WERI-Rb-1 (cell line): Measurements from ENCODE around the gene CLSTN3.
A peak's percentile ranks its signal among the peaks of the same experiment; 100 is the strongest.

ENCODE experiments used
- DNase-seq: peaks from one replicate; pipeline ENCODE4 v3.0.0-alpha.2; 2020
- H3K27ac ChIP-seq: fragments of 250-450 bp; sonication (Bioruptor Pico); 2 replicates; pipeline ENCODE4 v1.5.1; 2020; ENCODE audit warnings: mild to moderate bottlenecking, moderate library complexity
- H3K27me3 ChIP-seq: fragments of 250-450 bp; sonication (Bioruptor Pico); 2 replicates; pipeline ENCODE4 v1.5.1; 2021; ENCODE audit warnings: mild to moderate bottlenecking, low read depth, moderate library complexity; ENCODE audit not compliant: insufficient read depth, severe bottlenecking
- H3K36me3 ChIP-seq: fragments of 250-450 bp; sonication (Bioruptor Pico); 2 replicates; pipeline ENCODE4 v1.5.1; 2020; ENCODE audit warnings: mild to moderate bottlenecking, moderate library complexity
- H3K4me3 ChIP-seq: 2 replicates; pipeline ENCODE4 v1.5.1; 2011; ENCODE audit warnings: low read depth, mild to moderate bottlenecking, control low read depth, low read length
- H3K9me3 ChIP-seq: fragments of 250-450 bp; sonication (Bioruptor Pico); 2 replicates; pipeline ENCODE4 v1.5.1; 2021; ENCODE audit warnings: mild to moderate bottlenecking, moderate library complexity; ENCODE audit not compliant: severe bottlenecking
- TF ChIP-seq, protein P1 (sequence below): IDR thresholded peaks from 2 replicates; pipeline ENCODE4 v1.5.1; 2011; ENCODE audit warnings: low read depth, mild to moderate bottlenecking, control low read depth, inconsistent platforms, low read length

CLSTN3 gene

DNA sequence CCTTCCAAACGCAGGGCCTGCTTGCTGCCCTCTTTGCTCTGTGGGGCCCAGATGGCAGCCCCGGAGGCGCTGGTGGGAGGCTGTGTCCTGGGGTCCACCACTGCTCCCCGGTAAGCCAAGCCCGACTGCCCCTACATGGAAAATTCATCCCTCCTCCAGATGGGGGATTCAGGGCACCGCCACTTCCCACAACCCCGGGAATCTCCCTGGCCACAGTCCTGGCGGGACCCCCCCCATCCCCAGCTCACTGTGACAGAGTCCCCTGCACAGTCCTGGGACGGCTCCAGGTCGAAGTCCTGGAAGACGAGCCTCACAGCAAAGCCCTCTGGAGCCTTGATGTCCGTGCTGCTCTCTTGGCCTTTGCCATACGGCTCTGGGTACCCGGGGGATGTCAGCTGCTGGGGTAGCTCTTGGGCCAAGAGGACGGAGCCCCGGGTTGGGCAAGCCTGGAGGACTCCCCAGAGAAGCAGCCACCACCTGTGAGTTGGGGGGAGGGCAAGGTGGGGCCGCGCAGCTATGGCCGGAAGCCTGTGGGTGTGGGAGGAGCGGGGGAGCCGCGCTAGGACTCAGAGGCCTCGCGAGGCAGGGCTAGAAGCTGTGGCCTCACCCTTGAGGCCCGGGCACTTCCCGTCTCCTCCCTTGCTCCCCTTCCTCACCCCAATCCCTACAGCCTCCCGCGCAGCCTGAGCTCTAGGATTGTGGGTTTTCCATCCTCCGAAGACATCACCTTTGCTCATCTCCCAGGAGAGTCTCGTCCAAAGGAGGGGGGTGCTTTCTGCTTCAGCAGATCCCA is 22.0 kb upstream of the CLSTN3 start:
- H3K27me3 ChIP-seq, result no peaks in the 10 kb centered on the region
- peaks cover 6% of the 10 kb centered on the region for H3K9me3 ChIP-seq
- H3K27ac ChIP-seq, result peak overlapping the region; percentile 82
- peak; percentile 71 for DNase-seq
- TF ChIP-seq, protein P1, sequence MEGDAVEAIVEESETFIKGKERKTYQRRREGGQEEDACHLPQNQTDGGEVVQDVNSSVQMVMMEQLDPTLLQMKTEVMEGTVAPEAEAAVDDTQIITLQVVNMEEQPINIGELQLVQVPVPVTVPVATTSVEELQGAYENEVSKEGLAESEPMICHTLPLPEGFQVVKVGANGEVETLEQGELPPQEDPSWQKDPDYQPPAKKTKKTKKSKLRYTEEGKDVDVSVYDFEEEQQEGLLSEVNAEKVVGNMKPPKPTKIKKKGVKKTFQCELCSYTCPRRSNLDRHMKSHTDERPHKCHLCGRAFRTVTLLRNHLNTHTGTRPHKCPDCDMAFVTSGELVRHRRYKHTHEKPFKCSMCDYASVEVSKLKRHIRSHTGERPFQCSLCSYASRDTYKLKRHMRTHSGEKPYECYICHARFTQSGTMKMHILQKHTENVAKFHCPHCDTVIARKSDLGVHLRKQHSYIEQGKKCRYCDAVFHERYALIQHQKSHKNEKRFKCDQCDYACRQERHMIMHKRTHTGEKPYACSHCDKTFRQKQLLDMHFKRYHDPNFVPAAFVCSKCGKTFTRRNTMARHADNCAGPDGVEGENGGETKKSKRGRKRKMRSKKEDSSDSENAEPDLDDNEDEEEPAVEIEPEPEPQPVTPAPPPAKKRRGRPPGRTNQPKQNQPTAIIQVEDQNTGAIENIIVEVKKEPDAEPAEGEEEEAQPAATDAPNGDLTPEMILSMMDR, result no peak
- peak overlapping the region; percentile 45 for H3K4me3 ChIP-seq
- H3K36me3 ChIP-seq, result 0 out of 2 replicates have a peak, but pooled peaks cover 6% of the 10 kb centered on the region

DNA sequence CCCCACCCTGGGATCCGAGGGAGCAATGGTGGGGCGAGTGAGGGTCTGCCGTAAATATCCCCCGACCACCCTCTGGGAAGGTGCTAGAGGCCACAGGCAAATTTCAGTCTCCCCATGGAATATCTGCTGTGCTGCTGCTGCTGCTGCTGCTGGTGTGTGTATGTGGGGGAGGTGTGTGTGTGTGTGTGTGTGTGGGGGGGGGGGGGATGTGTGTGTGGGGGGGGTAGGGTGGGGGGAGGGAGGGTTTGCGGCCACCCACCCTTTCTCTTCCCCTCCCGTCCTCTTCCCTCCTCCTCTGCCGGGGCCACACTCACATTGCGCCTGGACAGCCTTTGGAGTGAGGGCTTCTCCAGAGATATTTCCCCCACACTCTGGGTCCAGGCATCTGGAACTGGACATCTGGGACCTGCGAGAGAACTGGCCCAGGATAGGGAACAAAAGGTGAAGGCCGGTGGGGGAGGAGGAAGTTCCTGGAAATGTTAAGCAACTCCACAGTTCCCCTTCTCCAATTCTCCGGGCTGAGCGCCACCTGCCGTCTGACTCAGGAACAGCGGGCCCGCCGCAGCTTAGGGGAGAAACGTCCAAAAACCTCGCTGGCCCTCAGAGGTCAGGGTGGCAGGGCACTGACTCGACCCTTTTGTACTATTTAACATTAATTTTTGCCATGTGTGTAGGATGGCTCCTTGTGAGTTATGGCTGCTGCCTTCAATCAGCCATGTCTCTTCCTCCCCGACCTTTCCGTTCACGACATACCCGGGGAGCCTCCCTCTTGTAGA is 21.2 kb upstream of the CLSTN3 start, which contains the start of gene C1RL:
TSS of gene C1RL (minus strand) at position 419 of the 776 bp plus-strand sequence. CDS start at position 385, 34 bp downstream.
- peak within 1 kb of the TSS; percentile 82 for H3K27ac ChIP-seq
- H3K36me3 ChIP-seq, result 0 out of 2 replicates have a peak, but pooled peaks cover 6% of the 10 kb centered on the region
- TF ChIP-seq, protein P1, result peak; percentile 87
- peak; percentile 85 for DNase-seq
- peaks cover 6% of the 10 kb centered on the region for H3K9me3 ChIP-seq
- H3K27me3 ChIP-seq, result no peaks in the 10 kb centered on the region
- H3K4me3 ChIP-seq, result peak within 1 kb of the TSS; percentile 45

DNA sequence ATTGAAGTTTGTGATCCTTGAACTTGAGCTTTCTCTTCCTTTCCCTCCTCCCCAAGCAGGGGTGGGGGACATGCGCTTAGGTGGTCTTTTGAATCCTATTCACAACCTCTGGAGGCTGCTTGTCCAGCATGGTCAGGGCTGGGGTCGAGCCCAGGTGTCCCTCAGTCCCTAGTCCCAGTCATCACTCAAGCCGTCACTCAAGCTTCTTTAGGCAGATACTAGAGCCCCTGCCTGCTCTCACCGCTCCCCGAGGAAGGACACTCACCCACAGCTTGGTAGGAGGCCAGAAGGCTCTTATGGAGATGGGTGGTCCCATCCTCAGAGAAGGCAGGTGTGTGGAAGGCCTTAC is 20.6 kb upstream of the CLSTN3 start:
- H3K36me3 ChIP-seq, result 0 out of 2 replicates have a peak, but pooled peaks cover 6% of the 10 kb centered on the region
- DNase-seq, result no peak
- H3K27ac ChIP-seq, result no peak overlapping the region
- no peak overlapping the region for H3K4me3 ChIP-seq
- TF ChIP-seq, protein P1, result no peak
- peaks cover 6% of the 10 kb centered on the region for H3K9me3 ChIP-seq
- H3K27me3 ChIP-seq, result no peaks in the 10 kb centered on the region

DNA sequence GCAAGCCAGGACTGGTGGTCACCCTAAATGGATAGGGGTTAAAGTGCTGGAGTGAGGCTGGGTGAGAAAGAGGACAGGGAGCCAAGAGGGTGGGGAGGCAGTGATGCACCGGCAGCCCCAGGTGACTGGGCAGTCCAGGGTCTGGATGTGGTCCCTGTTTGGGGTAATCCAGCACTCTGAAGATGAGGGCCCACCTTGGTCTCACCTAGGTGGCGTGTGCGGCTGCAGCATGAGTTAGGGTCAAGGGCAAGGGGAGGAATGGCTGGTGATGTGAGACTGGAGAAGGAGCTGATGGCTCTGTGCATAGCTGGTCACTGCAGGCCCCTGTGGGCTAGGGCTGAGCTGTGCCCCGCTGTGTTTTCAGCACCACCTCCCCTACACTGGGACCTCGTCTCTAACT is 19.5 kb upstream of the CLSTN3 start:
- Histone ChIP-seq H3K27ac (no peak overlapping the region), H3K27me3 (no peaks in the 10 kb centered on the region), H3K9me3 (peaks cover 6% of the 10 kb centered on the region), H3K36me3 (0 out of 2 replicates have a peak, but pooled peaks cover 6% of the 10 kb centered on the region), H3K4me3 (no peak overlapping the region)
- TF ChIP-seq, protein P1, result no peak
- no peak for DNase-seq

DNA sequence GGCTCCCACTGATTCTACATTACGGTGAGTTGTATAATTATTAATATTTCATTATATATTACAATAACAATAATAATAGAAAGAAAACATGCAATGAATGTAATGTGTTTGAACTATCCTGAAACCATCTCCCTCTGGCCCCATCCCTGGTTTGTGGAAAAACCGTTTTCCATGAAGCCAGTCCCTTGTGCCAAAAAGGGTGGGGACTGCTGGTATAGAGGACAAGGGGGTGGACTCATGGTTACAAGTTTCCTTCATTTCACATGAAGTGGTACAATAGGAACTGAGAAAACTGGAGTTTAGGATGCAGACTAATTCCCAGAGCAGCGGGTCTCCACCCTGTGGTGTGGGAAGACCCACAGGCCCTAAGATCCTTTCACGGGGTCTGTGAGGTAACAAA is 18.1 kb upstream of the CLSTN3 start:
- Histone ChIP-seq H3K27me3 (no peaks in the 10 kb centered on the region), H3K4me3 (no peak overlapping the region), H3K36me3 (no peaks in the 10 kb centered on the region), H3K9me3 (no peaks in the 10 kb centered on the region), H3K27ac (peak overlapping the region; percentile 82; the same call in 1 of the 2 replicates)
- DNase-seq, result no peak
- TF ChIP-seq, protein P1, result no peak
